CD4-positive, alpha-beta T cell treated with Interleukin-1 beta for 1 hour (primary cell): ENCODE results near the gene TMEM271.

Experiments used
- DNase-seq, 2 donors: peaks; one replicate each; pipeline ENCODE4 v3.0.0-alpha.2; 2020 to 2022

Gene TMEM271, protein sequence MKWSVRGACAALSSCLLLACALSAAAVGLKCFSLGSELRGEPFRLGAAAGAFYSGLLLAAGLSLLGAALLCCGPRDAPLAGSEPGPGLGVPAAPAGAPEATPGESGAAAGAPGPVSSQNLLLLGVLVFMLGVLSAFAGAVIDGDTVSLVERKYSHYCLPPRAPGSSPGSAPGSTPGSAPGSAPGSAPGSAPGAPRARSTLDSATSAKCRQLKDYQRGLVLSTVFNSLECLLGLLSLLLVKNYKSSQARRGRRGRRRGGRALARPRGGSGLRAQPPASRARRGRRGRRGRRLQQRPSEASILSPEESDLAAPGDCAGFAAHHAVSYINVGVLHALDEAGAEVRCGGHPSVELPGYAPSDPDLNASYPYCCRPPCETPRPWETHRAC

DNA sequence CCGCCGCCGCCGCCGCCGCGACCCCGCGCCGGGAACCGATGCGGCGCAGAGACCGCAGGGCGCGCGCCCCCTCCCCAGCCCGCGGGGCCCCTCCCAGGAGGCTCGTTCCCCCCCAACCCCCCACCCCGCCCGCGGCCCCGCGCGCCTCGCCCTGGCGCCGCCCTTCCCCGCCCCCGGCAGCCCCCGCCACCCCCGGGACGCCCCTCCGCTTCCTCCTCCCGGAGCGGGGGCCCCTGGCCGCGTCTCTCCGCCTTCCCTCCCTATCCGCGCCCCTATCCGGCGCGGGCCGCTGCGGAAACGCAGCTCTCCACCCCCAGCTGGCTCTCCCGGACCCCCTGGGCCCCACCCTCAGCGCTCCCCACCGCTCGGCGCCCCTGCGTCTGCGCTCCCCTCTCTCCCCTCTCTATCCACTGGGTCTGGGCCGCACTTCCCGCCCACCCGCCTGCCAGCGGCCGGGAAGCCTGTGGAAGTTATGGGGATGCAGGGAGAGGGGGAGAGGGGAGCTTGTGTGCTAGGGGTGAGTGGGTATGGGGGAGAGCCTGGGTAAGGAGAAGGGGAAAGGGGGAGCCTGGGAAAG lies at the start of gene TMEM271:
TMEM271 (minus strand) TSS at position 51 of the 577 bp plus-strand sequence. CDS start 233 bp downstream, outside the sequence.
- DNase-seq, result no peak

DNA sequence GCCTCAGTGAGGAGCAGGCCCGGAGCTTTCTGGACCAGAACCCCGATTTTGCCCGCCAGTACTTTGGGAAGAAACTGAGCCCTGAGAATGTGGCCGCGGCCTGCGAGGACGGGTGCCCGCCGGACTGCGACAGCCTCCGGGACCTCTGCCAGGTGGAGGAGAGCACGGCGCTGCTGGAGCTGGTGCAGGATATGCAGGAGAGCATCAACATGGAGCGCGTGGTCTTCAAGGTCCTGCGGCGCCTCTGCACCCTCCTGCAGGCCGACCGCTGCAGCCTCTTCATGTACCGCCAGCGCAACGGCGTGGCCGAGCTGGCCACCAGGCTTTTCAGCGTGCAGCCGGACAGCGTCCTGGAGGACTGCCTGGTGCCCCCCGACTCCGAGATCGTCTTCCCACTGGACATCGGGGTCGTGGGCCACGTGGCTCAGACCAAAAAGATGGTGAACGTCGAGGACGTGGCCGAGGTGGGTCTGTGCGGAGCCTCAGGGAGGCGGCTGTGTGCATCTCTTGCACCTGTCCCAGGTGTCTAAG lies 49.6 kb upstream of the TMEM271 start:
- no peak for DNase-seq

GRCh38 chr4:624705-625590 lies 48.9 kb upstream of the TMEM271 start, which contains the start of gene PDE6B:
Gene PDE6B, plus strand, starts transcription at chr4:625573. Its CDS starts 54 bp downstream, at chr4:625627.
- no peak for DNase-seq

- DNase-seq, result no peak
Observed at GRCh38 chr4:623914-624566, 47.9 kb upstream of the TMEM271 start.

DNA sequence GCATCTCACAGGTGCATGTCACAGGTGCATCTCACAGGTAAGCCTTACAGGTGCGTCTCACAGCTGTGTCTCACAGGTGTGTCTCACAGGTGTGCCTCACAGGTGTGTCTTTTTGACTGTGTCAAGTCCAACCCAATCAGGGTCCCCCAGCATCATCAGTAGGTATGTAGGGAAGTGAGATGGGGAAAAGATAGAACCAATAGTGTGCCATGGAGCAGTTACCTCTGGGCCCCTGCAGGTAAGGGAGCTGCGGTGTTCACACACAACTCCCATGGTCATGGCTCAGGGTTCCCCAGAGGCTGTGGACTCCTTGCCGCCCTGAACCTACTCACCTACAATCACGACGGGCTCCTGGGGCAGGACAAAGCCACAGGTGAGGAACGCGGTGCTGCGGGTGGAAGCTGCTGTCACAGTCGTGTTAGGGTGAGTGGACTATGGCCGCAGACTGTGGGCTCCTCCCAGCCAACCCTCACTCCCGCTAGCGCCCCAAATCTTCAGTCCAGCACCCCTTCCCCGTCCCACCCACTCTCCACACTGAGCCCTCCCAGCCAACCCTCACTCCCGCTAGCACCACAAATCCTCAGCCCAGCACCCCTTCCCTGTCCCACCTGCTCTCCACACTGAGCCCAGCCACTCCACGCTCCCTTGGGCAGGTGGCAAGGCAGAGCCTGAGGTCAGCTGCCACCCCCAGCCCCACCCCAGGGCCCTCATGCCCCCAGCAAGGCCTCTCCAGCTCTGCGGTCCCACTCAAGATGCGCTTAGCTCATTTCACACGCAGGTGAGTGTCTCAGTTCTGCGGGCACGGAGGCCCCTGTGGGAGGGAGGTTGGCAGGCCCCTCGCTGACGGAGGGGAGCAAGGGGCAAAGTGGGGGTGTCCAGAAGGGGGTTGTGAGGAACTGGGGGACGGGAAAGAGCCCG lies 47.2 kb upstream of the TMEM271 start:
- no peak for DNase-seq

- DNase-seq, result no peak
Observed at GRCh38 chr4:622071-622995, 46.2 kb upstream of the TMEM271 start.

- no peak for DNase-seq
Observed at GRCh38 chr4:621296-622070, 45.4 kb upstream of the TMEM271 start.

DNA sequence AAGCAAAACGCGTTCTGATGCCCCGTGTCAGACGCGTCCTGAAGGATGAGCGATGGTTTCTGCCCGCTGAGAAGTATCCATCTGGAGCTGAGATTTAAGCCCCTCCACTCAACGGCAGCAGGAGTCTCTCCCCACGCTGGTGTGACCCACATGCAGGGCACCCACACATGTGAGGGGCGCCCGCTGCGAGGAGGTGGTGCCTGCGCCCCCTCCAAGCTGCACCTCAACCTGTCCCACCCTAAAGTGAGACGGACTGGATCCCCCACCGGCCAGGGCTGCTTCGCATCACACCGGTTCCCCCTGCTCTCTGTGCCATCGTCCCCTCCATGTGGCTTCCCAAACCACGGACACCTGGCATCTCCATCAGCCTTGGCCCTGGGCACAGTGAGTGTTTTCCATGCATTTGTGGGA lies 44.8 kb upstream of the TMEM271 start:
- no peak for DNase-seq

DNA sequence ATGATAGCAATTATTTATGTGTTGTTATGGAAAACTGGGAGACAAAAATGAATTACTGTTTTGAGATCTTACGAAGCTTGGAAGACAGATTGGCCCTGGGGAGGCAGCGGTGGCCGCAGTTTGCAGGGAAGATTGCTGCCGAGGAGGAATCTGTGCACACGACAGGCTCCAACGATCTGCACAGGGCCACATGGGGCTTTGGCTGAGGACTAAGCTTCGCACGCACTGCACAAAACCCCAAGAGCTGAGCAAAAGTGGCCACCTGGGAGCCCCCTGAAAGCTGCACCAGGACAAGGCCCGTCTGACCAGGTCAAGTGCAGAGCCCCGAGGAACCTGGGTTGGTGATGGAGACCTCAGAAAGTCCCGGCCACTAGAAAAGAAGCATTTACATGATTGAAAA lies 44.1 kb upstream of the TMEM271 start:
- no peak for DNase-seq

- no peak for DNase-seq
Observed at GRCh38 chr4:617644-618641, 41.8 kb upstream of the TMEM271 start.

DNA sequence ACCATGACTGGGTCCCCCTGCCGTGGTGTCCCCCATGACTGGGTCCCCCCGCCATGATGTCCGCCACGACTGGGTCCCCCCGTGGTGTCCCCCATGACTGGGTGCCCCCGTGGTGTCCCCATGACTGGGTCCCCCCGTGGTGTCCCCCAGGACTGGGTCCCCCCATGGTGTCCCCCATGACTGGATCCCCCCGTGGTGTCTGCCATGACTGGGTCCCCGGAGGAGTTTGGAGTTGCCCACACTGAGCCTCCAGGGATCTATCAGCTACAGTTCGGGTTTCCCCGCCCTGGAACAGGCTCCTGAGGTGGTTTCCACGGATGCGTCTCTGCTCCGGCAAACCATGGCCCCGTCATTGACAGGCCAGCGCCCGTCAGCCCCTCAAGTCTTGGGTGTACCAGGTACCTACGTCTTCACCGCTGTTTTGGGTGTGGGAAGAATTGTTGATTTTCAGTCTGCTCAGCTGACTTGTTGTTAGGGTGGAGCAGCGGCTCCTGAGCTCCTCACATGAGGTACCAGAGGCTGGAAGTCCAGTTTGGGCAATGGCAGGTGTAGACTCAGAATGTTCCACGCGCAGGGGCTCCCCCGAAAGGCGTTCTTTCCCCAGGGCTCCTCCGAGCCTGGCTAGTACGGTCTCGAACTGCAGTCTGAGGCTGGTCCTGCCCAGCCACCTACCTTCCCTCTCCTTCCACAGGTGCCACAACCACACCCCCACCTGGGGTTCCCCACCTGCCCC lies 41.0 kb upstream of the TMEM271 start:
- DNase-seq, result no peak

GRCh38 chr4:616091-616490 lies 40.0 kb upstream of the TMEM271 start:
- DNase-seq, result no peak

GRCh38 chr4:613126-613525 lies 37.0 kb upstream of the TMEM271 start:
- DNase-seq, result no peak

GRCh38 chr4:612749-613125 lies 36.6 kb upstream of the TMEM271 start:
- DNase-seq, result no peak

DNA sequence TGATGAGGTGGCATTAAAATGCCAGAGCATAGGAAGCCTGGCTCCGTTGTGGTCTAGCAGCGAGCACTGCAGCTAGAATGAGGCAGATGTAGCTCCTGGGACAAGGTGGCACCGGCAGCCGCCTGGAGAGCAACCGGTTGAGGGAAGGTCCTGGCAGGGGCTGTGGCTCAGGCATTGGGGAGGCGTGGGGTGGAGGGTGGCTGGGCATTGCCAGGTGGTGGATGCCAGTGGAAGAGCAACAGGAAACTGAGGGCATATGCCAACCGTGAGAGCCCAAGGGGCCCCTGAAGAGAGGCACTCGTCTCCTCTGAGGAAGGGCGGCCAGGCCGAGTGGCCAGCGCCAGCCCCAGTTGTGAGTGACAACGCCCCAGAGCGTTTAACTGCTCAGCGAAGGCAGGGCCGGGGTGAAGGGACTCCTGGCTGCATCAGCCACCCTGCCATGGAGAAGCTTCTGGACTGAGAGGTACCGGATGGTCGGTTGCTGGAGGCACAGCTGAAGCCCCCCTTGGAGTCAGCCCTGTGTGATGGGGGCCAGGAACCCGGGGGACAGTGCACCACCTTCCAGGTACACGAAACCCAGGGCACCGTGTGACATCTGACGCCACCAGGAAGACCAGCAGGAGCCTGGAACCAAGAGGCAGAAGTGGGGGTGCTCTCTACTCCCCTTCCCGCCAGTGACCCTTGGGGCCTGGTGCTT lies 36.1 kb upstream of the TMEM271 start:
- DNase-seq, result no peak

- no peak for DNase-seq
Observed at GRCh38 chr4:610411-611261, 34.5 kb upstream of the TMEM271 start.
